Activated naive CD8-positive, alpha-beta T cell treated with anti-CD3 and anti-CD28 coated beads, Interleukin-2, amount 50 U/mL, for 24 hours (primary cell): Measurements from ENCODE around the gene IRS1.

Source experiments
- ATAC-seq: fragments of 150-1000 bp; cut with Tn5 transposase; one replicate; pipeline ENCODE4 v1.10.0; 2021
- DNase-seq: peaks from one replicate; pipeline ENCODE4 v3.0.0; 2021
- H3K27ac Mint-ChIP-seq: one replicate; pipeline ENCODE4 v1.8.0; 2021; ENCODE audit warnings: mild to moderate bottlenecking, mixed read lengths
- H3K27me3 Mint-ChIP-seq: one replicate; pipeline ENCODE4 v1.8.0; 2021; ENCODE audit warnings: mixed read lengths
- H3K36me3 Mint-ChIP-seq: one replicate; pipeline ENCODE4 v1.8.0; 2021; ENCODE audit warnings: low read depth, mixed read lengths
- H3K4me1 Mint-ChIP-seq: one replicate; pipeline ENCODE4 v1.8.0; 2021; ENCODE audit warnings: mixed read lengths
- H3K4me3 Mint-ChIP-seq: one replicate; pipeline ENCODE4 v1.8.0; 2021; ENCODE audit warnings: mild to moderate bottlenecking, moderate library complexity, mixed read lengths
- H3K9me3 Mint-ChIP-seq: one replicate; pipeline ENCODE4 v1.8.0; 2021; ENCODE audit warnings: mixed read lengths

Gene IRS1

GRCh38 chr2:226788881-226789490 lies 10.6 kb downstream of the IRS1 start:
- Mint-ChIP-seq H3K4me1 (peaks cover 57% of the 10 kb centered on the region), H3K27me3 (no peaks in the 10 kb centered on the region), H3K9me3 (peaks cover under 1% of the 10 kb centered on the region), H3K27ac (peak overlapping the region; percentile 52), H3K4me3 (no peak overlapping the region), H3K36me3 (peaks cover 6% of the 10 kb centered on the region)
- DNase-seq = no peak
- ATAC-seq = no peak

GRCh38 chr2:226788064-226788463 lies 11.6 kb downstream of the IRS1 start:
- Mint-ChIP-seq H3K4me1 (peaks cover 51% of the 10 kb centered on the region), H3K4me3 (no peak overlapping the region), H3K36me3 (peaks cover 10% of the 10 kb centered on the region), H3K27ac (no peak overlapping the region), H3K27me3 (no peaks in the 10 kb centered on the region), H3K9me3 (peaks cover 4% of the 10 kb centered on the region)
- ATAC-seq = no peak
- DNase-seq = no peak

GRCh38 chr2:226783885-226784284 lies 15.7 kb downstream of the IRS1 start:
- peaks cover 4% of the 10 kb centered on the region for H3K9me3 Mint-ChIP-seq
- peaks cover 30% of the 10 kb centered on the region for H3K4me1 Mint-ChIP-seq
- no peaks in the 10 kb centered on the region for H3K27me3 Mint-ChIP-seq
- ATAC-seq (no peak), DNase-seq (no peak)
- no peak overlapping the region for H3K27ac Mint-ChIP-seq
- H3K36me3 Mint-ChIP-seq = peaks cover 7% of the 10 kb centered on the region
- H3K4me3 Mint-ChIP-seq = no peak overlapping the region

GRCh38 chr2:226782092-226782713 lies 17.4 kb downstream of the IRS1 start:
- ATAC-seq = no peak
- DNase-seq = no peak
- Mint-ChIP-seq H3K36me3 (peaks cover 7% of the 10 kb centered on the region), H3K4me3 (no peak overlapping the region), H3K9me3 (peaks cover 4% of the 10 kb centered on the region), H3K4me1 (peaks cover 30% of the 10 kb centered on the region), H3K27me3 (no peaks in the 10 kb centered on the region), H3K27ac (peak overlapping the region; percentile 14)

GRCh38 chr2:226780431-226780830 lies 19.2 kb downstream of the IRS1 start:
- Mint-ChIP-seq H3K4me3 (no peak overlapping the region), H3K27me3 (no peaks in the 10 kb centered on the region), H3K36me3 (peaks cover 12% of the 10 kb centered on the region), H3K27ac (no peak overlapping the region), H3K4me1 (peaks cover 26% of the 10 kb centered on the region), H3K9me3 (peaks cover 4% of the 10 kb centered on the region)
- no peak for ATAC-seq
- DNase-seq = no peak

- DNase-seq = no peak
- peaks cover 36% of the 10 kb centered on the region for H3K4me1 Mint-ChIP-seq
- no peaks in the 10 kb centered on the region for H3K27me3 Mint-ChIP-seq
- no peak for ATAC-seq
- H3K9me3 Mint-ChIP-seq = peaks cover 13% of the 10 kb centered on the region
- H3K36me3 Mint-ChIP-seq = peaks cover 18% of the 10 kb centered on the region
- H3K4me3 Mint-ChIP-seq = no peak overlapping the region
- no peak overlapping the region for H3K27ac Mint-ChIP-seq
These were observed 22.0 kb downstream of the IRS1 start for GRCh38 chr2:226777611-226778010.

- ATAC-seq = no peak
- H3K27me3 Mint-ChIP-seq = no peaks in the 10 kb centered on the region
These were observed 23.5 kb downstream of the IRS1 start for GRCh38 chr2:226776104-226776503.

GRCh38 chr2:226775032-226775509 lies 24.5 kb downstream of the IRS1 start:
- ATAC-seq = no peak

More at GRCh38 chr2:226776104-226776503, 23.5 kb downstream of the IRS1 start:
- Mint-ChIP-seq H3K9me3 (peaks cover 13% of the 10 kb centered on the region), H3K36me3 (peaks cover 18% of the 10 kb centered on the region), H3K4me3 (no peak overlapping the region), H3K4me1 (peaks cover 41% of the 10 kb centered on the region), H3K27ac (no peak overlapping the region)
- no peak for DNase-seq

GRCh38 chr2:226773291-226773690 lies 26.3 kb downstream of the IRS1 start:
- Mint-ChIP-seq H3K36me3 (peaks cover 18% of the 10 kb centered on the region), H3K4me3 (no peak overlapping the region)
- no peak for ATAC-seq

More at GRCh38 chr2:226775032-226775509, 24.5 kb downstream of the IRS1 start:
- Mint-ChIP-seq H3K4me3 (no peak overlapping the region), H3K36me3 (peaks cover 18% of the 10 kb centered on the region), H3K27ac (no peak overlapping the region), H3K9me3 (peaks cover 13% of the 10 kb centered on the region), H3K4me1 (peaks cover 41% of the 10 kb centered on the region), H3K27me3 (no peaks in the 10 kb centered on the region)
- no peak for DNase-seq

GRCh38 chr2:226772389-226773179 lies 27.0 kb downstream of the IRS1 start:
- DNase-seq = no peak
- peak overlapping the region; percentile 52 for H3K4me3 Mint-ChIP-seq
- peak; percentile 73 for ATAC-seq
- H3K27ac Mint-ChIP-seq = peak overlapping the region; percentile 63
- H3K9me3 Mint-ChIP-seq = peaks cover 13% of the 10 kb centered on the region
- no peaks in the 10 kb centered on the region for H3K27me3 Mint-ChIP-seq
- H3K36me3 Mint-ChIP-seq = peaks cover 18% of the 10 kb centered on the region
- peaks cover 32% of the 10 kb centered on the region for H3K4me1 Mint-ChIP-seq

More at GRCh38 chr2:226773291-226773690, 26.3 kb downstream of the IRS1 start:
- no peak for DNase-seq
- Mint-ChIP-seq H3K27ac (peak overlapping the region; percentile 57), H3K27me3 (no peaks in the 10 kb centered on the region), H3K9me3 (peaks cover 13% of the 10 kb centered on the region), H3K4me1 (peaks cover 34% of the 10 kb centered on the region)

- Mint-ChIP-seq H3K9me3 (peaks cover 13% of the 10 kb centered on the region), H3K27me3 (no peaks in the 10 kb centered on the region), H3K4me1 (peaks cover 36% of the 10 kb centered on the region), H3K4me3 (peak overlapping the region; percentile 47), H3K27ac (no peak overlapping the region), H3K36me3 (peaks cover 16% of the 10 kb centered on the region)
- no peak for DNase-seq
- ATAC-seq = no peak
These were observed 28.6 kb downstream of the IRS1 start for GRCh38 chr2:226771067-226771466.

GRCh38 chr2:226767056-226767813 lies 32.4 kb downstream of the IRS1 start:
- H3K4me3 Mint-ChIP-seq = no peak overlapping the region
- no peaks in the 10 kb centered on the region for H3K27me3 Mint-ChIP-seq
- H3K27ac Mint-ChIP-seq = no peak overlapping the region
- ATAC-seq = no peak
- peaks cover 7% of the 10 kb centered on the region for H3K36me3 Mint-ChIP-seq
- H3K4me1 Mint-ChIP-seq = peaks cover 16% of the 10 kb centered on the region
- no peak for DNase-seq
- peaks cover 12% of the 10 kb centered on the region for H3K9me3 Mint-ChIP-seq

- H3K9me3 Mint-ChIP-seq = peaks cover 12% of the 10 kb centered on the region
- ATAC-seq (no peak), DNase-seq (no peak)
- peaks cover 7% of the 10 kb centered on the region for H3K36me3 Mint-ChIP-seq
- no peaks in the 10 kb centered on the region for H3K27me3 Mint-ChIP-seq
- H3K4me1 Mint-ChIP-seq = peaks cover 11% of the 10 kb centered on the region
- H3K4me3 Mint-ChIP-seq = no peak overlapping the region
- H3K27ac Mint-ChIP-seq = no peak overlapping the region
These were observed 33.1 kb downstream of the IRS1 start for GRCh38 chr2:226766352-226767055.

GRCh38 chr2:226763320-226763719 lies 36.3 kb downstream of the IRS1 start:
- DNase-seq (no peak), ATAC-seq (no peak)
- Mint-ChIP-seq H3K27me3 (no peaks in the 10 kb centered on the region), H3K4me1 (peaks cover 8% of the 10 kb centered on the region), H3K4me3 (no peak overlapping the region), H3K9me3 (peaks cover 12% of the 10 kb centered on the region), H3K36me3 (peaks cover 7% of the 10 kb centered on the region), H3K27ac (no peak overlapping the region)
